OCI-LY7 (cell line): ENCODE data around the gene SMIM7. TPM values are rescaled to one million over a fixed set of nuclear protein-coding genes. Genes with fewer than 3 reads are reported as not detected.

Source experiments
- BruUV-seq: library from RNA; stranded (reverse); fragments of 400-500 nt; replicated peaks from 2 replicates; lab custom pipeline; 2021; lab: Mats Ljungman, UMichigan
- CTCF ChIA-PET: fragments of 300-600 bp; sonication (Branson Sonifier 250); formaldehyde crosslinking; loops from one replicate; lab custom pipeline; 2022; ENCODE audit warnings: antibody characterized with exemption; ENCODE audit not compliant: unreplicated experiment; lab: Charles Lee
- POLR2A ChIA-PET: fragments of 300-600 bp; sonication (Branson Sonifier 250); formaldehyde crosslinking; loops from one replicate; lab custom pipeline; 2022; ENCODE audit warnings: antibody characterized with exemption; lab: Charles Lee
- DNase-seq: peaks from one replicate; pipeline ENCODE4 v3.0.0-alpha.2; 2015; ENCODE audit warnings: low spot score
- H2AFZ ChIP-seq: fragments of 200-600 bp; sonication (generic), shearing (Covaris generic); 2 replicates; pipeline ENCODE4 v1.6.1; 2014; ENCODE audit warnings: mild to moderate bottlenecking, antibody characterized with exemption, low read length, moderate library complexity
- H3K27ac ChIP-seq: fragments of 200-600 bp; sonication (generic); 2 replicates; pipeline ENCODE4 v1.5.1; 2014; ENCODE audit warnings: mixed run types, low read depth, mild to moderate bottlenecking, moderate library complexity, low read length, inconsistent platforms; ENCODE audit not compliant: poor library complexity, severe bottlenecking
- H3K36me3 ChIP-seq: fragments of 200-600 bp; sonication (generic); 2 replicates; pipeline ENCODE4 v1.6.1; 2014; ENCODE audit warnings: mild to moderate bottlenecking, antibody characterized with exemption, low read length, moderate library complexity, mixed read lengths; ENCODE audit not compliant: insufficient read depth
- H3K4me1 ChIP-seq: fragments of 200-600 bp; sonication (generic); 2 replicates; pipeline ENCODE4 v1.5.1; 2014; ENCODE audit warnings: mild to moderate bottlenecking, low read length; ENCODE audit not compliant: insufficient read depth, poor library complexity, severe bottlenecking
- H3K4me2 ChIP-seq: fragments of 200-600 bp; sonication (generic); 2 replicates; pipeline ENCODE4 v1.6.1; 2014; ENCODE audit warnings: mild to moderate bottlenecking, low read length
- H3K4me3 ChIP-seq: fragments of 200-600 bp; sonication (generic); 2 replicates; pipeline ENCODE4 v1.5.1; 2014; ENCODE audit warnings: mild to moderate bottlenecking, low read depth, low read length; ENCODE audit not compliant: poor library complexity, severe bottlenecking
- H3K79me2 ChIP-seq: fragments of 200-600 bp; sonication (generic); 2 replicates; pipeline ENCODE4 v1.6.1; 2016; ENCODE audit warnings: low read depth, mild to moderate bottlenecking, low read length, moderate library complexity, mixed read lengths; ENCODE audit not compliant: insufficient read depth
- H3K9me2 ChIP-seq: fragments of 200-600 bp; sonication (generic); 2 replicates; pipeline ENCODE4 v1.6.1; 2016; ENCODE audit warnings: mild to moderate bottlenecking, low read length, mixed read lengths; ENCODE audit not compliant: insufficient read depth
- H3K9me3 ChIP-seq: fragments of 200-600 bp; sonication (generic); 2 replicates; pipeline ENCODE4 v1.6.1; 2014; ENCODE audit warnings: mild to moderate bottlenecking, mixed run types, low read length, mixed read lengths
- H4K20me1 ChIP-seq: fragments of 200-600 bp; sonication (generic); 2 replicates; pipeline ENCODE4 v1.6.1; 2014; ENCODE audit warnings: mild to moderate bottlenecking, antibody characterized with exemption, low read length, moderate library complexity, mixed read lengths; ENCODE audit not compliant: insufficient read depth
- EZH2phosphoT487 ChIP-seq: fragments of 200-600 bp; sonication (generic); IDR thresholded peaks from 2 replicates; pipeline ENCODE4 v1.6.1; 2018; ENCODE audit warnings: low read depth, borderline replicate concordance, mild to moderate bottlenecking, mixed run types, antibody characterized with exemption, low read length, moderate library complexity, mixed read lengths
- intact Hi-C: fragments of 100-400 bp; cut with micrococcal nuclease; formaldehyde crosslinking; loops from one replicate; pipeline ENCODE4 v1.10.0; 2022; ENCODE audit not compliant: unreplicated experiment
- total RNA-seq, 2 experiments: library from RNA; depleted of rRNA in 1 of 2; stranded (reverse); fragments of >200 nt in 1 of 2; shearing (Covaris generic) in 1 of 2; gene quantifications; 2 replicates each; pipeline ENCODE4 v1.2.3, GENCODE V29; 2014 to 2022
- TF ChIP-seq, protein P1 (sequence below): fragments of 200-600 bp; sonication (generic); conservative IDR thresholded peaks from 2 replicates; pipeline ENCODE4 v1.5.1; 2014; ENCODE audit warnings: mild to moderate bottlenecking, antibody characterized with exemption, low read length, moderate library complexity, mixed read lengths

Gene SMIM7
- total RNA-seq, 2 experiments from 2014 or later: 87.0 to 96.3 TPM

DNA sequence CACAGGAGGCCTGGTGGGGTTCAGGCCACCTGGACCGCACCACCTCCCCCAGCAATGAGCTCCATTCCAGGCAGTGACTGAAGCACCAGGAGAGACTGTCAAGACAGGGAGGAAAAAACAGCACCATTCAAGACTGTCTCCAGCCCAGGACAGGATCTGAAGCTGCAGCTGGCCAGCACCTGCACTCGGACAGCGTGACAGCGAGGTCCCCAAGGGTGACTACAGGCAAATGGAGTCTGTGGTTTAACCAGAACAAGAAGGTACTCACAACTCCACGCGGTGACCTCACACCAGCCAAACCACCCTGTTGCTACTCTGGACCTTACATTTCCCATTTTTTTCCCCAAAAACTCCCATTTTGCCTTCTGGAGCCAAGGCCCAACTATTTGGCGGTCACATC is 41.7 kb downstream of the SMIM7 start:
- POLR2A ChIA-PET: interaction anchor here (1.2 to 2.9 kb wide), 4 partner anchors 9 to 31 kb away, joined by 3 to 18 read pairs (median 6); no protein-coding TSS in a partner anchor

DNA sequence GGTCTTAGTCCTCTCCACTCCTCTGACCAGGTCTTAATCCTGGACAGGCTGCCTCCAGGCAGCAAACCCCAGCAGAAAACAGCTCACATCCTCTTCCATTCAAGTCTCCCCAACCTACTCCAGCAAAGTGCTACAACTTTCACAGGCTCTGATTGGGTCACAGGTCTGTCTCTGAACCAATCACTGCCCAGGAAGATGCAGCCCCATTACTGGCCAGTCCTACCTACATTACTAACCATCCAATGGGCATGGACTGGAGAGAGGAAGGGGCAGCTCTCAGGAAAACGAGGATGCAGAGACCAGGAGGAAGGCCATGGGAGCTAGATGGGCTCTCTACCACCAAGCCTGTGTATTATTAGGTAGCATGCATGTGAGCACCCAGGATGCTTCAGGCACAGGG is 44.1 kb downstream of the SMIM7 start:
- DNase-seq: no peak

More for the DNA sequence above, 41.7 kb downstream of the SMIM7 start:
- H3K27ac ChIP-seq: peak overlapping the region; percentile 54
- no peak for TF ChIP-seq EZH2phosphoT487
- TF ChIP-seq, protein P1, sequence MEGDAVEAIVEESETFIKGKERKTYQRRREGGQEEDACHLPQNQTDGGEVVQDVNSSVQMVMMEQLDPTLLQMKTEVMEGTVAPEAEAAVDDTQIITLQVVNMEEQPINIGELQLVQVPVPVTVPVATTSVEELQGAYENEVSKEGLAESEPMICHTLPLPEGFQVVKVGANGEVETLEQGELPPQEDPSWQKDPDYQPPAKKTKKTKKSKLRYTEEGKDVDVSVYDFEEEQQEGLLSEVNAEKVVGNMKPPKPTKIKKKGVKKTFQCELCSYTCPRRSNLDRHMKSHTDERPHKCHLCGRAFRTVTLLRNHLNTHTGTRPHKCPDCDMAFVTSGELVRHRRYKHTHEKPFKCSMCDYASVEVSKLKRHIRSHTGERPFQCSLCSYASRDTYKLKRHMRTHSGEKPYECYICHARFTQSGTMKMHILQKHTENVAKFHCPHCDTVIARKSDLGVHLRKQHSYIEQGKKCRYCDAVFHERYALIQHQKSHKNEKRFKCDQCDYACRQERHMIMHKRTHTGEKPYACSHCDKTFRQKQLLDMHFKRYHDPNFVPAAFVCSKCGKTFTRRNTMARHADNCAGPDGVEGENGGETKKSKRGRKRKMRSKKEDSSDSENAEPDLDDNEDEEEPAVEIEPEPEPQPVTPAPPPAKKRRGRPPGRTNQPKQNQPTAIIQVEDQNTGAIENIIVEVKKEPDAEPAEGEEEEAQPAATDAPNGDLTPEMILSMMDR: no peak
- H4K20me1 ChIP-seq: peaks cover 60% of the 10 kb centered on the region
- H3K4me2 ChIP-seq: peak overlapping the region; percentile 65
- intact Hi-C loops: loop anchor here (2.0 kb wide), 1 partner anchor 29 kb away; no protein-coding TSS in a partner anchor
- DNase-seq: peak; percentile 74
- no TSS peak for BruUV-seq
- no peaks in the 10 kb centered on the region for H3K9me3 ChIP-seq
- CTCF ChIA-PET: interaction anchor here (1.3 to 1.4 kb wide), 2 partner anchors 31 to 45 kb away, joined by 4 to 6 read pairs; no protein-coding TSS in a partner anchor
- H2AFZ ChIP-seq: no peak overlapping the region
- no peaks in the 10 kb centered on the region for H3K9me2 ChIP-seq
- H3K79me2 ChIP-seq: peaks cover 100% of the 10 kb centered on the region
- H3K4me1 ChIP-seq: peaks cover 66% of the 10 kb centered on the region
- H3K4me3 ChIP-seq: peak overlapping the region; percentile 23
- H3K36me3 ChIP-seq: peaks cover 34% of the 10 kb centered on the region; the same call in 1 of the 2 replicates

DNA sequence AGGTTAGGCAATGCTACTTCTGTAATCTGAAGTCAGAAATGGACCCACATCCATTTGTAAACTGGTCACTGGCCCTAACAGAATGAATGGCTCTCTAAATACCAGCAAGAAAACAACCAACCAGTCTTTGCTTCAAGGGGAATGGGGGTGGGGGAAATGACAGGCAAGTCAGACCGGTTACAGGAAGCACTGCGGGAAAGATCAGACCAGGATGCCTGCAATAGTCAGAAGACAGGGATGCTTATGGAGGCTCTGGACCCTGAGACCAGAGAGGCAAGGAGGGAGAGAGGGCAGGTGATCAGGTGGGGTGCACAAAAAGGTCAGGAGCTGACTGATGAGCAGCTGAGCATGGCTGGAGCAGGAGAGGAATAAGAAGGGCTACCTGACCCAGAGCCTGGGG is 45.0 kb downstream of the SMIM7 start:
- ChIA-PET CTCF (no interaction called here), POLR2A (no interaction called here)
- no peak for DNase-seq
- Histone ChIP-seq H4K20me1 (peaks cover 57% of the 10 kb centered on the region), H3K9me2 (no peaks in the 10 kb centered on the region), H3K4me2 (no peak overlapping the region), H2AFZ (no peak overlapping the region), H3K9me3 (no peaks in the 10 kb centered on the region), H3K36me3 (peaks cover 14% of the 10 kb centered on the region; the same call in 1 of the 2 replicates), H3K4me1 (peaks cover 65% of the 10 kb centered on the region), H3K79me2 (peaks cover 100% of the 10 kb centered on the region), H3K4me3 (no peak overlapping the region), H3K27ac (no peak overlapping the region)
- no peak for TF ChIP-seq EZH2phosphoT487
- TF ChIP-seq, protein P1: no peak
- intact Hi-C loops: no loop called here
- BruUV-seq: no TSS peak

More for the DNA sequence above, 44.1 kb downstream of the SMIM7 start:
- ChIA-PET POLR2A (no interaction called here), CTCF (no interaction called here)
- H3K9me2 ChIP-seq: no peaks in the 10 kb centered on the region
- H3K4me2 ChIP-seq: no peak overlapping the region
- peaks cover 57% of the 10 kb centered on the region for H4K20me1 ChIP-seq
- H3K36me3 ChIP-seq: peaks cover 20% of the 10 kb centered on the region; the same call in 1 of the 2 replicates
- intact Hi-C loops: no loop called here
- peaks cover 100% of the 10 kb centered on the region for H3K79me2 ChIP-seq
- no peak overlapping the region for H2AFZ ChIP-seq
- peaks cover 73% of the 10 kb centered on the region for H3K4me1 ChIP-seq
- BruUV-seq: no TSS peak
- H3K9me3 ChIP-seq: no peaks in the 10 kb centered on the region
- H3K27ac ChIP-seq: no peak overlapping the region
- TF ChIP-seq, protein P1: no peak
- no peak for TF ChIP-seq EZH2phosphoT487
- no peak overlapping the region for H3K4me3 ChIP-seq
